Activated CD4-positive, alpha-beta T cell treated with anti-CD3 and anti-CD28 coated beads for 36 hours (primary cell): ENCODE results near the gene BCL7A. TPM values are rescaled to one million over a fixed set of nuclear protein-coding genes. Genes with fewer than 3 reads are reported as not detected.

Source experiments
- ATAC-seq: fragments of 200-7000 bp; cut with Tn5 transposase; one replicate; pipeline ENCODE4 v1.10.0; 2021; ENCODE audit warnings: mild to moderate bottlenecking, moderate library complexity
- CTCF ChIA-PET: fragments of 350-600 bp; sonication (Branson Sonifier 250); formaldehyde crosslinking; loops from one replicate; lab custom pipeline; 2021; ENCODE audit warnings: antibody characterized with exemption; lab: Charles Lee
- POLR2A ChIA-PET: fragments of 350-600 bp; sonication (Branson Sonifier 250); formaldehyde crosslinking; loops from one replicate; lab custom pipeline; 2021; ENCODE audit warnings: antibody characterized with exemption, inconsistent platforms; lab: Charles Lee
- DNase-seq: peaks from one replicate; pipeline ENCODE4 v3.0.0-alpha.2; 2020
- H3K27ac Mint-ChIP-seq: one replicate; pipeline ENCODE4 v1.8.0; 2021; ENCODE audit warnings: mixed read lengths
- H3K27me3 Mint-ChIP-seq: one replicate; pipeline ENCODE4 v1.8.0; 2021; ENCODE audit warnings: mixed read lengths
- H3K36me3 Mint-ChIP-seq: one replicate; pipeline ENCODE4 v1.8.0; 2021; ENCODE audit warnings: low read depth, mixed read lengths
- H3K4me1 Mint-ChIP-seq: one replicate; pipeline ENCODE4 v1.8.0; 2021; ENCODE audit warnings: mixed read lengths
- H3K4me3 Mint-ChIP-seq: one replicate; pipeline ENCODE4 v1.8.0; 2021; ENCODE audit warnings: mild to moderate bottlenecking, moderate library complexity, mixed read lengths
- H3K9me3 Mint-ChIP-seq: one replicate; pipeline ENCODE4 v1.8.0; 2021; ENCODE audit warnings: low read depth, mixed read lengths
- intact Hi-C, 2 experiments: fragments of 100-400 bp; cut with DNase I in 1 of 2; cut with micrococcal nuclease in 1 of 2; formaldehyde crosslinking; loops; one replicate each; pipeline versions ENCODE4 v1.14.2 to v1.15.1; 2022 to 2024; cut with DNase I, micrococcal nuclease
- total RNA-seq, 2 experiments: library from RNA; stranded (reverse); gene quantifications; one replicate each; pipeline ENCODE4 v1.2.3, GENCODE V29; 2021

The BCL7A gene
- total RNA-seq, 2 experiments from 2014 or later: 6.4 to 6.6 TPM

DNA sequence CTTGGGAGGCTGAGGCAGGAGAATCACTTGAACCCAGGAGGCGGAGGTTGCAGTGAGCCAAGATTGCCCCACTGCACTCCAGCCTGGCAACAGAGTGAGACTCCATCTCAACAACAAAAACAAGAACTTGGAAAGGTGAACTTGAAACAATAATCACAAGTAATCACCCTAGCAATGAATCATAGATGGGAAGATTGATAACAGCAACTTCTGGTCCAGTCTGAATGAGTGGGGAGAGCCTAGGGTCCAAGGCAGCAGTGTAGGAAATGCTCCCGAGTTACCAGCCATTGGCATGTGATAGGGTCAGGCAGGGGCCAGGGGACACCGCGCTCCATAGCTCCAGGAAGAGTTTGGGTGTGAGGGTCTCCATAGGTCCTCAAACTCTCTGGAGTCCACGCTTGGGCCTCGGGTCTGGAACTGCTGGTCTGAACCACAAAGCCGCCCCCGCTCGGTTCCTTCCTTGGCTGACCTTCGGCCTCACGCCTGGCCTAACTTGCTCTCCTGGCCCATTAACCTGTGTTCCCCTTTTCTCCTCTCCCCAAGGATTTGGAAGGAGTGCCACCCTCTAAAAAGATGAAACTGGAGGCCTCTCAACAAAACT lies 37.0 kb downstream of the BCL7A start:
- ChIA-PET POLR2A (no interaction called here), CTCF (interaction anchor here (5.7 kb wide), 1 partner anchor 65 kb away, joined by 105 read pairs; no protein-coding TSS in a partner anchor)
- intact Hi-C loops: no loop called here
- Mint-ChIP-seq H3K27me3 (no peaks in the 10 kb centered on the region), H3K27ac (no peak overlapping the region), H3K36me3 (no peaks in the 10 kb centered on the region), H3K4me3 (no peak overlapping the region), H3K9me3 (no peaks in the 10 kb centered on the region), H3K4me1 (peaks cover 12% of the 10 kb centered on the region)
- ATAC-seq: no peak
- no peak for DNase-seq

DNA sequence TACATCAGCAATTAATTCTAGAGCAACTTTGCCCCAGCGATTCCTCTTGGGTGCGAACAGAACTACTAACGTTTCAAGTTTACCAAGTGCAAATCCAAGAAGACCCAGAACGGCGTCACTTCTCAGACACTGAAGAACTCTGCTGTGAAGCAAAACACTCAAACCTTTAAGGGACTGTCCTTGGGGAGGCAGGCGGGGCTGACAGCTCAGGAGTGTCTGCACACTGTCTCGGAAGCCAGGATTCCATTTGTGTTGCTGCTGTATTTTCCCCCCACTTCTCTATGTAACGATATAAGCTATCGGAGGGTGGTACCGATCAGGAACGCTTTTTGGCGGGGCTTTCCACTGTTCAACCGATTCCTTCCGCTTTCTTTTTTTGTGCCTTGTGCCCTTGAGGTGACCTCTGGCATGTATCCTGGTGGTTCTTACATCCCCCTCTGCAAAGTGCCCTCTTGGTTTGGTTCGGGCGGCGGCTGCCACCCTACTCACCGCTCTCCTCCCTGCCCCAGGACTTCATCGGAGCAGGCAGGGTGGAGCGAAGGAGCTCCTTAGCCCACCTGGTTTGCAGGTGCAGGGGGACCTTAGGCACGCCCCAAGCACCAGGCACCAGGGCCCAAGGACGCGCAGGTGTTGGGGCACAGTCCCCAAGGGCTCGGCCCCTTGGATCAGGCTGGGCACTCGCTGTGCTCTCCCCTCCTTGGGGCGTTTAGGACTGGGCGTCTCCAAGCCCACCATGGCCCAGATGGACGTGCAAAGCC lies 37.7 kb downstream of the BCL7A start:
- Mint-ChIP-seq H3K36me3 (no peaks in the 10 kb centered on the region), H3K27ac (no peak overlapping the region), H3K9me3 (no peaks in the 10 kb centered on the region), H3K4me1 (peaks cover 10% of the 10 kb centered on the region), H3K4me3 (no peak overlapping the region), H3K27me3 (no peaks in the 10 kb centered on the region)
- POLR2A ChIA-PET: no interaction called here
- no peak for DNase-seq
- ATAC-seq: no peak
- CTCF ChIA-PET: interaction anchor here (0.6 to 1.3 kb wide), 2 partner anchors 64 to 288 kb away, joined by 4 read pairs; no protein-coding TSS in a partner anchor
- intact Hi-C loops: no loop called here

DNA sequence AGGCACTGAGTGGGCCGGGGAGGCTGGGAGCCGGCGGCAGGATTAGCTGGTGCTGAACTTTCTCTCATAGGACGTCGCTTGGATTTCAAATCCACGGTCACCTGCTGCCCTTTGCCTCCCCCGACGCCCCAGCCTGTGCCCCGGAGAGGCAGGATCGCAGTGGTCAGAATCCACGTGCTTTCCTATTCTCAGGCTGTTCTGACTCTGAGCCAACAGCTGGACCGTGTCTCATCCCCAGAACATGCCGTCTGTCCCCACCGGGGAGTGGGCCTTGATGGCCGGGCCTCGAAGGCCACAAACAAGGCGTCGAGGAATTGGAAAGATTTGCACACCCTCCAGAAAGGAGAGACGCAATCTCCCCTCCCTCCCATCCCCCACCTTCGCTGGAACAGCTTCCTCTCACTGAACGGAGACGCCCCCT lies 38.4 kb downstream of the BCL7A start:
- no peaks in the 10 kb centered on the region for H3K27me3 Mint-ChIP-seq
- ATAC-seq: no peak
- ChIA-PET CTCF (interaction anchor here (0.6 to 1.3 kb wide), 3 partner anchors 62 to 287 kb away, joined by 3 to 4 read pairs (median 4); no protein-coding TSS in a partner anchor), POLR2A (no interaction called here)
- peaks cover 5% of the 10 kb centered on the region for H3K4me1 Mint-ChIP-seq
- intact Hi-C loops: no loop called here
- H3K27ac Mint-ChIP-seq: no peak overlapping the region
- H3K9me3 Mint-ChIP-seq: no peaks in the 10 kb centered on the region
- no peak for DNase-seq
- H3K36me3 Mint-ChIP-seq: no peaks in the 10 kb centered on the region
- H3K4me3 Mint-ChIP-seq: no peak overlapping the region

DNA sequence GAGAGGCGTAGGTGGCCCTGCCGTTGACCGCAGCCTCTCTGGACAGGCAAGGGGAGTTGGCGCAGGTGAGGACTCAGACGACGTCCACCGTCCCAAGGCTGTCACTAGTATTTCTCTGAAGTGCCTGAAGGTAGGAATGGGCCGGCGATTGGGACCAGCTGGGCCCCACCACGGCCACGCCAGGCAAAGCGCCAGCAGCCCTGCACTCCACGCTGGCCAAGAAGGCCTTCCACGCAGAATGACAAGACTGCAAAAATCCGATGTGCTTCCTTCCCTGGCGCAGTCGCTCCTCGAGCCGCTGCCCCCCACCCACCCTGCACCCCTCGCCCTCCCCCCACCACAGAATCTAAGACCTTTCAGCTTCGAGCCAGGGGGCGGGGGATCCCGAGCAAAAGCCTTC lies 39.6 kb downstream of the BCL7A start:
- no peaks in the 10 kb centered on the region for H3K9me3 Mint-ChIP-seq
- ChIA-PET CTCF (interaction anchor here (3.2 kb wide), 1 partner anchor 62 kb away, joined by 14 read pairs; no protein-coding TSS in a partner anchor), POLR2A (no interaction called here)
- no peak for DNase-seq
- H3K27ac Mint-ChIP-seq: no peak overlapping the region
- intact Hi-C loops: no loop called here
- no peak overlapping the region for H3K4me3 Mint-ChIP-seq
- peaks cover 5% of the 10 kb centered on the region for H3K4me1 Mint-ChIP-seq
- no peaks in the 10 kb centered on the region for H3K36me3 Mint-ChIP-seq
- ATAC-seq: no peak
- H3K27me3 Mint-ChIP-seq: no peaks in the 10 kb centered on the region

DNA sequence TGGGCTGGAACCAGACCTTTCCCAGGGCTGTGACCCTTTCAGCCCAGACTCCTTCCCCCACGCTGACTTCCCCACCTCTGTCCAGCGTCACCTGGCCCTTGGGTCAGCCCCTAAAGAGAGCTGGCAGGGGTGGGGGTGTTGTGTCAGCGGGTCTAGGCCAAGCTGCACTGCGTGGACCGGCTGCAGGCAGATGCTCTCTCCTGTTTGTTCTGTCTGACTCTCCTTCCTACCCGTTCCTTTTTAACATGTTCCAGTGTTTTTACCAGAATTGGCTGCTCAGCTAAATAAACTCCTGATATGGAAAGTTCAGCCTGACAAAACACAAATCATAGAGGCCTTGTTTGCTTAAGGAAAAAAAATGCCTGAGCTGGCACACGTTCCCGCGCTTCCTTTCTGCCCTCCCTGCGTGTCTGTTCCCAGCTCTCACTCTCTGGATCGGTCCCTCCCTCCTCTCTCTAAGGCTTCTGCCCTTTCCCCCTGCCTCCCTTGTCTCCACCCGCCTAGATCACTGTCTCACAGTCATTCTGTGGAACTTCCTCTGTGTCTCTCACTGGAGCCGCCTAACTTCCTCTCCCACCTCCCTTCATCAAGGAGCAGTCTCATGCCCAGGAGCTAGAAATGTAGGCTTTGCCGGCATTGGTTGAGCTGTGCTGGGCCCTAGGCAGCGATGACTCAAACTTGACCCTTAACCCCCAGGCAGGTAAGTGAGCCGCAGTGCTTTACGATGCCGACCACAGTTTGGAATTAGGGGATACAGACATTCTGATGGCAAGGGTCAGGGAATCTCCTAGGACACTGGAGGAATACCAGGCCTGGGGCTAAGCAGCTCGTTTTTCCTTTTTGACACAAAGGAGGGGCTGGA lies 41.4 kb downstream of the BCL7A start:
- Mint-ChIP-seq H3K9me3 (no peaks in the 10 kb centered on the region), H3K36me3 (no peaks in the 10 kb centered on the region), H3K4me1 (peaks cover 10% of the 10 kb centered on the region), H3K27ac (no peak overlapping the region), H3K27me3 (no peaks in the 10 kb centered on the region), H3K4me3 (no peak overlapping the region)
- no peak for DNase-seq
- intact Hi-C loops: no loop called here
- ATAC-seq: no peak
- CTCF ChIA-PET: interaction anchor here (0.7 to 3.2 kb wide), 6 partner anchors 8 to 175 kb away, joined by 3 to 14 read pairs (median 4); no protein-coding TSS in a partner anchor
- POLR2A ChIA-PET: no interaction called here

DNA sequence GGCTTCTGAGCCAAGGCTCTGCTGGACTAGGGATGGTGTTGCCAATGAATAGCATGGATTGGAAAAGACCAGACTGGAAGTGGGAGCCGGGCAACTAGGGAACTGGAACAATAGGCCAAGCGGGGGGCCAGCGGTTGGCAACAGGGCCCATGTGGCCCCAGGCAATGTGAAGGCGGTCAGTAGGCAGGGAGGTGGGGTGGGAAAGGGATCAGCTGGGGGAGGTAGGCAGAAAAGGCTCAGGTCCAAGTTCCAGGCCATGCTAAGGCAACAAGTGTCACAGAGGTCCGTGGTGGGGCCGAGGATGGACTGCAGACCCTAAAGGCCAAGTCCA lies 42.0 kb downstream of the BCL7A start:
- no peak for ATAC-seq
- POLR2A ChIA-PET: no interaction called here
- no peak overlapping the region for H3K27ac Mint-ChIP-seq
- intact Hi-C loops: no loop called here
- H3K4me1 Mint-ChIP-seq: peaks cover 15% of the 10 kb centered on the region
- DNase-seq: no peak
- CTCF ChIA-PET: interaction anchor here (0.9 to 3.2 kb wide), 5 partner anchors 9 to 59 kb away, joined by 4 to 14 read pairs (median 5); no protein-coding TSS in a partner anchor
- H3K27me3 Mint-ChIP-seq: no peaks in the 10 kb centered on the region
- no peak overlapping the region for H3K4me3 Mint-ChIP-seq
- H3K36me3 Mint-ChIP-seq: no peaks in the 10 kb centered on the region
- H3K9me3 Mint-ChIP-seq: no peaks in the 10 kb centered on the region

DNA sequence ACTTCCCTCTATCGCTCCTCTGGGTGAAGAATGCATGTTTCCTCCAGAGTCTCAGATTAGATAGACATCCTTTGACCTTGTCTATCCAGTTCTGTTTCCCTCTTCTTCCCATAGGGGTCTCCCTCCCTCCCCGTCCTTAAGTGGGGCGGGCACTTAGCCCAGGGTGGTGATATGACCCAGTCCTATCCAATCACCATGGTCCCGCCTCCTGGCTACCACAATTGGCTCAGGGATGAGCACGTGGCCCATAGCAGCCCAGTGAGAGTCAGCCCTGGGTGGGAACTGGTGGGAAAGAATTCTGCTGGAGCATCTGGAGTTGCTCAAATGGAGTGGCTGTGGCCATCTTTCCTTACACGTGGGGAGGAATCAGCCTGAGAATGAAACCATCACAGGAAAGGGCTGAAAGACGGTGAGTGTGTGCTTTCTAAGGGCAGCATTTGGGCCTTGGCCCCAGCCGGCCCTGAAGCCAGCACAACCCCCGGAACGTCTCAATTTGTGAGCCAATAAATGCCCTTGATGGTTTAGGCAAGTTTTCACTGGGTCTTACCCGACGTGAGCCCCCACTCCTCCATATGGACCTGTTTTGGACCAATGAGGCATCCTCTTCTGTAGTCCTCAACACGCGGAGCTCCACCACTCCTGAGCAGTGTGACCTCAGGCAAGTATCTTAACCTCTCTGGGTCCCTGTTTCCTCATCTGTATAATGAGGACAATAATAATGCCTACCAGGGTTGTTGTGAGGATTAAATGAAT lies 42.5 kb downstream of the BCL7A start:
- ATAC-seq (peak; percentile 98), DNase-seq (peak; percentile 65)
- H3K27ac Mint-ChIP-seq: no peak overlapping the region
- H3K4me1 Mint-ChIP-seq: peaks cover 15% of the 10 kb centered on the region
- no peak overlapping the region for H3K4me3 Mint-ChIP-seq
- H3K27me3 Mint-ChIP-seq: no peaks in the 10 kb centered on the region
- no peaks in the 10 kb centered on the region for H3K9me3 Mint-ChIP-seq
- CTCF ChIA-PET: interaction anchor here (3.2 kb wide), 1 partner anchor 59 kb away, joined by 14 read pairs; no protein-coding TSS in a partner anchor
- intact Hi-C loops: no loop called here
- POLR2A ChIA-PET: no interaction called here
- no peaks in the 10 kb centered on the region for H3K36me3 Mint-ChIP-seq

DNA sequence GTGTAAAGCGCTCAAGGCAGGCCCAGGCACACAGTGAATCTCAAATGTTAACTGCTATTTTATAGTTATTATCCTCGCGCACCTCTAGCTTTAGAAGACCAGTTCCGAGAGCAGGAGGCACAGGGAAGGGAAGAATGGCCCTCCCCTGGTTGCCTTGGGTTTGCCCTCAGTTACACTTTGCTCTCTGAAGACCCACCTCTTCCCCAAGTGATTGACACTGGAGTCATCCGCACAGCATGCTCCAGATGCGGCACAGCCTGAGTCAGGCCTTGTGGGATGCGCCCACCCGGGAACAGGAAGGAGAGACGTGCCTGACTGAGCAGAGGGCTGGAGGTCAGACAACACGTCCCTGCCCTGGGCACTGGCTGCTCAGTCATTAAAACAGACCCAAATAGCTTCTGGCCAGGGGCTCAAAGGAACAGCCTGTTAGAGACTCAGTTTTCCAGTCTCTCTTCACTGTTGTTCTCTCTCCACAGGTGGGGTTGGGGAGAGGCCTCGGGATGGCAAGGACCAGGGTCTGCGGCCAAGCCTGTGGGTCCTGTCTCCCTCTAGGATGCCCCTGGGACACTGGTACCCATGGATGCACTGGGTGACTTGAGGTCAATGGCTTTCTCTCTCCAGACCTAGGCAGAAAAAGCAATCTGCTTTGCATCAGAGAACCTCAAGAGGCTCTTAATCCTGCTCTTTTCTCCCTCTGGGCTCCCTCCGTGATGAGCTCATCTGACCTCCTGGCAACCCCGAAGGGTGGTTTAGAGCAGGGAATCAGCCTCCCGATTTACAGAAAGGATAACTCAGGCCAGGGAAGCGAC lies 43.3 kb downstream of the BCL7A start:
- Mint-ChIP-seq H3K27ac (no peak overlapping the region), H3K4me3 (no peak overlapping the region), H3K4me1 (peaks cover 15% of the 10 kb centered on the region), H3K27me3 (no peaks in the 10 kb centered on the region), H3K36me3 (no peaks in the 10 kb centered on the region), H3K9me3 (no peaks in the 10 kb centered on the region)
- no peak for DNase-seq
- intact Hi-C loops: no loop called here
- POLR2A ChIA-PET: no interaction called here
- ATAC-seq: no peak
- CTCF ChIA-PET: interaction anchor here (1.9 kb wide), 1 partner anchor 59 kb away, joined by 5 read pairs; no protein-coding TSS in a partner anchor

DNA sequence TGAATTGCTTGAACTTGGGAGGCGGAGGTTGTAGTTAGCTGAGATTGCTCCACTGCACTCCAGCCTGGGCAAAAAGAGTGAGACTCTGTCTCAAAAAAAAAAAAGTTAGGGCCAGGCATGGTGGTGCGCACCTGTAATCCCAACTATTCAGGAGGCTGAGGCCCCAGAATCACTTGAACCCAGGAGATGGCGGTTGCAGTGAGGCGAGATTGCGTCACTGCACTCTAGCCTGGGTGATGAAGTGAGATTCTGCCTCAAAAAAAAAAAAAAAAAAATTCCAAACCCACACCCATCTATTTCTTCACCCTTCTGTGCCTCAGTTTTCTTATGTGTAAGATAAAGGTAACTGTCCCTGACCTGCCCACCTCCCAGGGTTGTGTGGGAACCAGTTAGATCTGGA lies 45.9 kb downstream of the BCL7A start:
- POLR2A ChIA-PET: no interaction called here
- H3K4me1 Mint-ChIP-seq: peaks cover 15% of the 10 kb centered on the region
- ATAC-seq (no peak), DNase-seq (no peak)
- H3K36me3 Mint-ChIP-seq: no peaks in the 10 kb centered on the region
- no peaks in the 10 kb centered on the region for H3K27me3 Mint-ChIP-seq
- intact Hi-C loops: no loop called here
- CTCF ChIA-PET: interaction anchor here (0.7 to 2.5 kb wide), 7 partner anchors 13 to 265 kb away, joined by 3 to 10 read pairs (median 5); no protein-coding TSS in a partner anchor
- peak overlapping the region; percentile 39 for H3K4me3 Mint-ChIP-seq
- no peaks in the 10 kb centered on the region for H3K9me3 Mint-ChIP-seq
- peak overlapping the region; percentile 11 for H3K27ac Mint-ChIP-seq

DNA sequence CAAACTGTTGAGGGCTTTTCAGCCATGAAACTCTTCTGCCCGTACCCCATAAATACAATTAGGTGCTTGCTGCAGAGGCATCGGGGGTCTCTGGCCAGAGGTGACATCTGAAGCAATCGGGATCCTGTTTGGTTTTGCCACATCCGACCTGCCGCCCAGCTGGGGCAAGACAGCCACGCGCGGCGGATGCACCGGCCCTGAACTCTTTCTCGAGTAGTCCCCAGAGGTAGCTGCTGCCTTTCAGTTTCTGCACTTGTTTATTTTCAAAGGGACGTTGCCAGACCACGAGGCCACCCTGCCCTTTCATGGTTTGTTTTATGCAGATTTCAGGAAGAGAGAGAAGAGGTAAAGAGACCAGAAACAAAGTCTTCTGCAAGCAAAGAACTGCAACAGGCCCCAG lies 46.3 kb downstream of the BCL7A start:
- intact Hi-C loops: no loop called here
- Mint-ChIP-seq H3K4me3 (peak overlapping the region; percentile 39), H3K27ac (peak overlapping the region; percentile 11), H3K36me3 (no peaks in the 10 kb centered on the region), H3K27me3 (no peaks in the 10 kb centered on the region), H3K9me3 (no peaks in the 10 kb centered on the region), H3K4me1 (peaks cover 14% of the 10 kb centered on the region)
- ChIA-PET POLR2A (no interaction called here), CTCF (interaction anchor here (0.9 to 2.5 kb wide), 7 partner anchors 12 to 56 kb away, joined by 3 to 10 read pairs (median 5); no protein-coding TSS in a partner anchor)
- ATAC-seq (no peak), DNase-seq (peak; percentile 59)
